Measurements from ENCODE around the gene NBAS. TPM values are rescaled to one million over a fixed set of nuclear protein-coding genes. Genes with fewer than 3 reads are reported as not detected.

Gene NBAS
- total and polyA plus RNA-seq, 9 of the 15 experiments (the other 6 are each of a cell fraction or from before 2014, with no cell fraction given), result 15.3 to 94.4 (median 69.9) TPM

DNA sequence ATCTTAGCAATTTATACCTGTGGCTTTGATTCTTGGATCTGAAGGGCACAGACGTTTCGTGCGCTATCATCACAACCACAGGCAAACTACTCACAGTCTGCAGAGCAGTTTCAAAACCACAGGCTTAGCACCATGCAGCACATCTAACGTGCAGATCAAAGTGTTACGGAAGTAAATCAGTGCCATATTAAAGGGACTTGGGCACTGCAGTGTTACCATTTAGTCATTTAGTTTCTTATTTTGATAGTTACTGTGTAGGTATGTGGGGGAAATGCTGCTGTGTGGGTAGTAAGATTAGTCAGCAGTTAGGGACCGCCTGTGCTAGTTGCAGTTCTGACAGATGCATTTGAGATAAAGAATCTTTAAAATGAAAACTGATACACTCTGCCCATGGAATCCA, 384.0 kb downstream of the NBAS start:
- ATAC-seq (no peak; the same call in 1 of the 3 replicates), FAIRE-seq (peak; percentile 56), DNase-seq (ENCODE audit: extremely low read depth in 1 of 4, low spot score in 3 of 4) (no peak)
- Histone ChIP-seq H3K4me3 (no peak overlapping the region), H3K79me2 (ENCODE audit: control insufficient read depth, insufficient read depth, low read length) (no peaks in the 10 kb centered on the region), H3K4me1 (replicated peaks in 1 of 2; ENCODE audit: control insufficient read depth in 2 of 2, insufficient read depth in 2 of 2, low read length in 2 of 2) (no peaks in the 10 kb centered on the region), H3K27ac (ENCODE audit: extremely low read depth, low read depth, low read length) (no peak overlapping the region), H4K20me1 (replicated peaks; ENCODE audit: control insufficient read depth, insufficient read depth, low read length) (no peaks in the 10 kb centered on the region), H3K9ac (ENCODE audit: insufficient read depth in 1 of 2, low read depth in 2 of 2, low read length in 2 of 2) (no peak overlapping the region), H3K36me3 (ENCODE audit: control insufficient read depth, insufficient read depth, low read length) (peaks cover 74% of the 10 kb centered on the region), H3K9me3 (replicated peaks; ENCODE audit: control insufficient read depth, insufficient read depth, low read depth, low read length) (no peaks in the 10 kb centered on the region), H2AFZ (ENCODE audit: low read depth, low read length) (no peak overlapping the region), H3K9me1 (ENCODE audit: control insufficient read depth, insufficient read depth, low read length) (no peaks in the 10 kb centered on the region), H3K4me2 (ENCODE audit: insufficient read depth, low read length) (no peak overlapping the region), H3K27me3 (ENCODE audit: control insufficient read depth in 2 of 2, insufficient read depth in 2 of 2, low read length in 2 of 2) (no peaks in the 10 kb centered on the region)
- ChIA-PET CTCF (ENCODE audit: low intra/inter-chr PET ratio) (no interaction called here), POLR2A (interaction anchor here (0.5 kb wide), 1 partner anchor 42 kb away, joined by 3 read pairs; no protein-coding TSS in a partner anchor)
- TF ChIP-seq, protein P1, sequence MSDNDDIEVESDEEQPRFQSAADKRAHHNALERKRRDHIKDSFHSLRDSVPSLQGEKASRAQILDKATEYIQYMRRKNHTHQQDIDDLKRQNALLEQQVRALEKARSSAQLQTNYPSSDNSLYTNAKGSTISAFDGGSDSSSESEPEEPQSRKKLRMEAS (CRISPR knock-in tag; IDR thresholded peaks at IDR 0.05), result peak; percentile 49
- peak; percentile 12; the same call in 1 of the 2 replicates for TF ChIP-seq CBFA2T2 (conservative IDR thresholded peaks at IDR 0.05)
- no peak for TF ChIP-seq NCOA4 (IDR thresholded peaks at IDR 0.05; ENCODE audit: partially characterized antibody)
- TF ChIP-seq, protein P2, sequence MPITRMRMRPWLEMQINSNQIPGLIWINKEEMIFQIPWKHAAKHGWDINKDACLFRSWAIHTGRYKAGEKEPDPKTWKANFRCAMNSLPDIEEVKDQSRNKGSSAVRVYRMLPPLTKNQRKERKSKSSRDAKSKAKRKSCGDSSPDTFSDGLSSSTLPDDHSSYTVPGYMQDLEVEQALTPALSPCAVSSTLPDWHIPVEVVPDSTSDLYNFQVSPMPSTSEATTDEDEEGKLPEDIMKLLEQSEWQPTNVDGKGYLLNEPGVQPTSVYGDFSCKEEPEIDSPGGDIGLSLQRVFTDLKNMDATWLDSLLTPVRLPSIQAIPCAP (CRISPR knock-in tag; IDR thresholded peaks at IDR 0.05; ENCODE audit: borderline replicate concordance), result no peak
- peak; percentile 69 for TF ChIP-seq CBFA2T3 (IDR thresholded peaks at IDR 0.05)
- TF ChIP-seq TCF3 (CRISPR knock-in tag; IDR thresholded peaks at IDR 0.05), result peak; percentile 74
- TF ChIP-seq NCOR1 (IDR thresholded peaks at IDR 0.05), result peak; percentile 15; the same call in 1 of the 2 replicates
- no peak for TF ChIP-seq FOXK2 (conservative IDR thresholded peaks at IDR 0.05 in 1 of 2, IDR thresholded peaks at IDR 0.05 in 1 of 2; ENCODE audit: low read depth in 2 of 2)
- TF ChIP-seq, protein P3, sequence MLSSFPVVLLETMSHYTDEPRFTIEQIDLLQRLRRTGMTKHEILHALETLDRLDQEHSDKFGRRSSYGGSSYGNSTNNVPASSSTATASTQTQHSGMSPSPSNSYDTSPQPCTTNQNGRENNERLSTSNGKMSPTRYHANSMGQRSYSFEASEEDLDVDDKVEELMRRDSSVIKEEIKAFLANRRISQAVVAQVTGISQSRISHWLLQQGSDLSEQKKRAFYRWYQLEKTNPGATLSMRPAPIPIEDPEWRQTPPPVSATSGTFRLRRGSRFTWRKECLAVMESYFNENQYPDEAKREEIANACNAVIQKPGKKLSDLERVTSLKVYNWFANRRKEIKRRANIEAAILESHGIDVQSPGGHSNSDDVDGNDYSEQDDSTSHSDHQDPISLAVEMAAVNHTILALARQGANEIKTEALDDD (IDR thresholded peaks at IDR 0.05), result peak; percentile 69
- TF ChIP-seq POLR2B (IDR thresholded peaks at IDR 0.05; ENCODE audit: low read depth, partially characterized antibody), result no peak
- peak; percentile 71; the same call in 1 of the 2 replicates for TF ChIP-seq TCF7 (IDR thresholded peaks at IDR 0.05; ENCODE audit: borderline replicate concordance)
- TF ChIP-seq DPF2 (IDR thresholded peaks at IDR 0.05), result peak; percentile 26; the same call in 1 of the 2 replicates
- no peak for TF ChIP-seq SRSF7 (optimal IDR thresholded peaks at IDR 0.05; ENCODE audit: low read depth, low read length)
- TF ChIP-seq, protein P4, sequence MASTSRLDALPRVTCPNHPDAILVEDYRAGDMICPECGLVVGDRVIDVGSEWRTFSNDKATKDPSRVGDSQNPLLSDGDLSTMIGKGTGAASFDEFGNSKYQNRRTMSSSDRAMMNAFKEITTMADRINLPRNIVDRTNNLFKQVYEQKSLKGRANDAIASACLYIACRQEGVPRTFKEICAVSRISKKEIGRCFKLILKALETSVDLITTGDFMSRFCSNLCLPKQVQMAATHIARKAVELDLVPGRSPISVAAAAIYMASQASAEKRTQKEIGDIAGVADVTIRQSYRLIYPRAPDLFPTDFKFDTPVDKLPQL (IDR thresholded peaks at IDR 0.05; ENCODE audit: extremely low read depth, insufficient read length), result no peak
- peak; percentile 26; the same call in 1 of the 2 replicates for TF ChIP-seq KLF16 (IDR thresholded peaks at IDR 0.05)
- peak; percentile 70 for TF ChIP-seq TEAD4 (IDR thresholded peaks at IDR 0.05; ENCODE audit: low read length)
- TF ChIP-seq TEAD4 (CRISPR knock-in tag; IDR thresholded peaks at IDR 0.05; ENCODE audit: borderline replicate concordance), result no peak
- TF ChIP-seq LCOR (CRISPR knock-in tag; IDR thresholded peaks at IDR 0.05), result peak; percentile 12; the same call in 1 of the 2 replicates
- peak; percentile 19; the same call in 1 of the 2 replicates for TF ChIP-seq PML (IDR thresholded peaks at IDR 0.05; ENCODE audit: low read length)
- TF ChIP-seq KLF1 (tag; IDR thresholded peaks at IDR 0.05), result no peak
- peak; percentile 52 to 65; a peak in 3 of 4 replicates for TF ChIP-seq KDM1A (IDR thresholded peaks at IDR 0.05)
- intact Hi-C loops (cut with micrococcal nuclease) (no loop called here), in situ Hi-C loops (cut with MboI) (no loop called here)
- 54% methylated on average over 6 of the region's 6 CpGs for WGBS (ENCODE audit: insufficient coverage, low coverage, missing lambda C conversion rate)
- no TSS peak for BruUV-seq (replicated peaks)

Data from K562 (cell line).